H1 (cell line): Measurements from ENCODE around the gene FARS2.

Experiments used
- CTCF ChIP-seq, 3 experiments: IDR thresholded peaks; 1 replicate in 2 of 3; 2 replicates in 1 of 3; pipeline versions ENCODE4 v1.5.1 to v1.6.1; 2011; ENCODE audit warnings: low read length in 3 of 3, mild to moderate bottlenecking in 3 of 3, inconsistent platforms in 2 of 3, low read depth in 1 of 3, moderate library complexity in 1 of 3; ENCODE audit not compliant: insufficient read depth in 1 of 3; ENCODE audit errors: control extremely low read depth in 1 of 3
- EP300 ChIP-seq, 2 experiments: IDR thresholded peaks; 1 replicate in 1 of 2; 2 replicates in 1 of 2; pipeline ENCODE4 v1.6.1; 2011 to 2012; ENCODE audit warnings: low read depth in 2 of 2, low read length in 2 of 2, mild to moderate bottlenecking in 2 of 2, borderline replicate concordance in 1 of 2, inconsistent platforms in 1 of 2, moderate library complexity in 1 of 2
- KDM1A ChIP-seq: fragments of 200-600, 300-600 bp; sonication (generic); IDR thresholded peaks from 2 replicates; pipeline ENCODE4 v1.7.1; 2016; ENCODE audit warnings: mild to moderate bottlenecking, low read length, borderline replicate concordance
- POLR2AphosphoS5 ChIP-seq: IDR thresholded peaks from 2 replicates; pipeline ENCODE4 v1.6.1; 2011; ENCODE audit warnings: low read depth, low read length
- TF ChIP-seq, protein P1 (sequence below): IDR thresholded peaks from 2 replicates; pipeline ENCODE4 v1.6.1; 2012; ENCODE audit warnings: inconsistent platforms

GRCh38 chr6:5529015-5529414 lies 267.7 kb downstream of the FARS2 start:
- TF ChIP-seq CTCF (IDR thresholded peaks at IDR 0.05; ENCODE audit: control extremely low read depth in 1 of 3, insufficient read depth in 1 of 3, low read depth in 1 of 3, low read length in 3 of 3), result no peak
- no peak for TF ChIP-seq KDM1A
- TF ChIP-seq POLR2AphosphoS5, result no peak
- no peak for TF ChIP-seq EP300 (IDR thresholded peaks at IDR 0.05; ENCODE audit: borderline replicate concordance in 1 of 2, low read depth in 2 of 2, low read length in 2 of 2)
- TF ChIP-seq, protein P1, sequence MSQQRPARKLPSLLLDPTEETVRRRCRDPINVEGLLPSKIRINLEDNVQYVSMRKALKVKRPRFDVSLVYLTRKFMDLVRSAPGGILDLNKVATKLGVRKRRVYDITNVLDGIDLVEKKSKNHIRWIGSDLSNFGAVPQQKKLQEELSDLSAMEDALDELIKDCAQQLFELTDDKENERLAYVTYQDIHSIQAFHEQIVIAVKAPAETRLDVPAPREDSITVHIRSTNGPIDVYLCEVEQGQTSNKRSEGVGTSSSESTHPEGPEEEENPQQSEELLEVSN, result no peak
